Caco-2 (cell line): ENCODE data around the gene ATP1A2. TPM values are rescaled to one million over a fixed set of nuclear protein-coding genes. Genes with fewer than 3 reads are reported as not detected.

Experiments
- BruUV-seq: library from RNA; stranded (reverse); fragments of 400-500 nt; replicated peaks from 2 replicates; lab custom pipeline; 2021; lab: Mats Ljungman, UMichigan
- CTCF ChIA-PET: fragments of 300-600 bp; sonication (Branson Sonifier 250); formaldehyde crosslinking; loops from one replicate; lab custom pipeline; 2022; ENCODE audit warnings: antibody characterized with exemption; lab: Charles Lee
- POLR2A ChIA-PET: fragments of 300-600 bp; sonication (Branson Sonifier 250); formaldehyde crosslinking; loops from one replicate; lab custom pipeline; 2022; ENCODE audit warnings: antibody characterized with exemption; lab: Charles Lee
- DNase-seq, 2 experiments: peaks; one replicate each; pipeline versions ENCODE4 v3.0.0 to v3.0.0-alpha.2; 2020 to 2022
- H3K27me3 ChIP-seq: replicated peaks from 2 replicates; pipeline ENCODE4 v1.6.0; 2011; ENCODE audit warnings: low read length; ENCODE audit not compliant: control insufficient read depth, insufficient read depth
- H3K36me3 ChIP-seq: 2 replicates; pipeline ENCODE4 v1.5.1; 2011; ENCODE audit warnings: low read length; ENCODE audit not compliant: control insufficient read depth, insufficient read depth
- H3K4me1 ChIP-seq: fragments of 250-450 bp; sonication (Bioruptor Pico); 2 replicates; pipeline ENCODE4 v1.5.1; 2020; ENCODE audit warnings: mild to moderate bottlenecking
- H3K4me3 ChIP-seq: 2 replicates; pipeline ENCODE4 v1.5.1; 2011; ENCODE audit warnings: low read depth, mild to moderate bottlenecking, control low read depth, low read length
- H3K9me3 ChIP-seq: fragments of 250-450 bp; sonication (Bioruptor Pico); 2 replicates; pipeline ENCODE4 v1.5.1; 2020; ENCODE audit warnings: mild to moderate bottlenecking, moderate library complexity
- H3K27ac Mint-ChIP-seq: one replicate; pipeline ENCODE4 v1.8.0; 2022; ENCODE audit warnings: mixed read lengths; ENCODE audit not compliant: unreplicated experiment
- H3K27me3 Mint-ChIP-seq: one replicate; pipeline ENCODE4 v1.8.0; 2022; ENCODE audit warnings: mixed read lengths; ENCODE audit not compliant: insufficient read depth, unreplicated experiment
- H3K36me3 Mint-ChIP-seq: one replicate; pipeline ENCODE4 v1.8.0; 2022; ENCODE audit warnings: mild to moderate bottlenecking, mixed read lengths; ENCODE audit not compliant: insufficient read depth, unreplicated experiment
- H3K4me1 Mint-ChIP-seq: one replicate; pipeline ENCODE4 v1.8.0; 2022; ENCODE audit warnings: low read depth, mixed read lengths; ENCODE audit not compliant: unreplicated experiment
- H3K4me3 Mint-ChIP-seq: one replicate; pipeline ENCODE4 v1.8.0; 2022; ENCODE audit warnings: mild to moderate bottlenecking, moderate library complexity, mixed read lengths; ENCODE audit not compliant: unreplicated experiment
- H3K9me3 Mint-ChIP-seq: one replicate; pipeline ENCODE4 v1.8.0; 2022; ENCODE audit warnings: mixed read lengths; ENCODE audit not compliant: unreplicated experiment
- CTCF ChIP-seq, 2 experiments: fragments of 200-600 bp in 1 of 2; IDR thresholded peaks; 1 replicate in 1 of 2; 2 replicates in 1 of 2; pipeline versions ENCODE4 v1.5.1 to v1.8.0; 2011 to 2022; ENCODE audit warnings: antibody characterized with exemption in 1 of 2, control low read depth in 1 of 2, inconsistent platforms in 1 of 2, low read depth in 1 of 2, low read length in 1 of 2, mild to moderate bottlenecking in 1 of 2, moderate library complexity in 1 of 2; ENCODE audit not compliant: insufficient read depth in 1 of 2, severe bottlenecking in 1 of 2, unreplicated experiment in 1 of 2
- intact Hi-C: fragments of 100-400 bp; cut with micrococcal nuclease; formaldehyde crosslinking; loops from one replicate; pipeline ENCODE4 v1.10.0; 2022; ENCODE audit not compliant: unreplicated experiment
- total RNA-seq: library from RNA; stranded (reverse); gene quantifications from 2 replicates; pipeline ENCODE4 v1.2.3, GENCODE V29; 2022

Gene ATP1A2
- total RNA-seq, 1 experiment from 2014 or later: 0.36 TPM

- Mint-ChIP-seq H3K4me1 (no peaks in the 10 kb centered on the region), H3K27ac (no peak overlapping the region), H3K4me3 (no peak overlapping the region), H3K9me3 (no peaks in the 10 kb centered on the region), H3K27me3 (peaks cover 2% of the 10 kb centered on the region), H3K36me3 (no peaks in the 10 kb centered on the region)
- DNase-seq: peak in 1 of 2 experiments; percentile 23
- no TSS peak for BruUV-seq
- CTCF ChIA-PET: no interaction called here
- Histone ChIP-seq H3K4me3 (no peak overlapping the region), H3K36me3 (no peaks in the 10 kb centered on the region), H3K4me1 (peaks cover 16% of the 10 kb centered on the region; the same call in 1 of the 2 replicates), H3K27me3 (no peaks in the 10 kb centered on the region), H3K9me3 (no peaks in the 10 kb centered on the region; the same call in 1 of the 2 replicates)
- TF ChIP-seq CTCF (IDR thresholded peaks at IDR 0.05; ENCODE audit: insufficient read depth in 1 of 2, low read depth in 1 of 2, low read length in 1 of 2, severe bottlenecking in 1 of 2, unreplicated experiment in 1 of 2): peak in 1 of 2 experiments; percentile 30
- POLR2A ChIA-PET: no interaction called here
- intact Hi-C loops: loop anchor here (1.0 to 2.0 kb wide), 3 partner anchors 29 to 78 kb away; no protein-coding TSS in a partner anchor
Observed at GRCh38 chr1:160163615-160164014, 48.1 kb downstream of the ATP1A2 start.

GRCh38 chr1:160164121-160164520 is 48.6 kb downstream of the ATP1A2 start:
- Histone ChIP-seq H3K9me3 (no peaks in the 10 kb centered on the region; the same call in 1 of the 2 replicates), H3K36me3 (no peaks in the 10 kb centered on the region), H3K27me3 (no peaks in the 10 kb centered on the region), H3K4me3 (no peak overlapping the region), H3K4me1 (peaks cover 16% of the 10 kb centered on the region; the same call in 1 of the 2 replicates)
- intact Hi-C loops: no loop called here
- CTCF ChIA-PET: no interaction called here
- H3K9me3 Mint-ChIP-seq: no peaks in the 10 kb centered on the region
- no peak overlapping the region for H3K4me3 Mint-ChIP-seq
- no peaks in the 10 kb centered on the region for H3K4me1 Mint-ChIP-seq
- TF ChIP-seq CTCF (IDR thresholded peaks at IDR 0.05; ENCODE audit: insufficient read depth in 1 of 2, low read depth in 1 of 2, low read length in 1 of 2, severe bottlenecking in 1 of 2, unreplicated experiment in 1 of 2): no peak
- H3K27ac Mint-ChIP-seq: no peak overlapping the region
- H3K27me3 Mint-ChIP-seq: peaks cover 2% of the 10 kb centered on the region
- no peaks in the 10 kb centered on the region for H3K36me3 Mint-ChIP-seq
- no peak for DNase-seq
- no TSS peak for BruUV-seq
- POLR2A ChIA-PET: no interaction called here

GRCh38 chr1:160166166-160166868 is 50.8 kb downstream of the ATP1A2 start:
- H3K9me3 Mint-ChIP-seq: no peaks in the 10 kb centered on the region
- H3K36me3 Mint-ChIP-seq: no peaks in the 10 kb centered on the region
- no peak for TF ChIP-seq CTCF (IDR thresholded peaks at IDR 0.05; ENCODE audit: insufficient read depth in 1 of 2, low read depth in 1 of 2, low read length in 1 of 2, severe bottlenecking in 1 of 2, unreplicated experiment in 1 of 2)
- H3K9me3 ChIP-seq: no peaks in the 10 kb centered on the region
- H3K4me3 Mint-ChIP-seq: no peak overlapping the region
- intact Hi-C loops: no loop called here
- no peak overlapping the region for H3K27ac Mint-ChIP-seq
- ChIA-PET POLR2A (no interaction called here), CTCF (interaction anchor here (0.8 kb wide), 1 partner anchor 27 kb away, joined by 3 read pairs; no protein-coding TSS in a partner anchor)
- no peak for DNase-seq
- H3K27me3 Mint-ChIP-seq: peaks cover 2% of the 10 kb centered on the region
- H3K4me1 Mint-ChIP-seq: no peaks in the 10 kb centered on the region
- H3K4me3 ChIP-seq: no peak overlapping the region
- no peaks in the 10 kb centered on the region for H3K4me1 ChIP-seq
- H3K27me3 ChIP-seq: no peaks in the 10 kb centered on the region
- BruUV-seq: no TSS peak
- no peaks in the 10 kb centered on the region for H3K36me3 ChIP-seq
